GM19035 (cell line): ENCODE measurements around the gene GRPEL2.

ENCODE experiments used
- ATAC-seq: cut with Tn5 transposase; IDR thresholded peaks from one replicate; pipeline ENCODE4 v1.9.1; 2021; ENCODE audit not compliant: unreplicated experiment

Gene GRPEL2

DNA sequence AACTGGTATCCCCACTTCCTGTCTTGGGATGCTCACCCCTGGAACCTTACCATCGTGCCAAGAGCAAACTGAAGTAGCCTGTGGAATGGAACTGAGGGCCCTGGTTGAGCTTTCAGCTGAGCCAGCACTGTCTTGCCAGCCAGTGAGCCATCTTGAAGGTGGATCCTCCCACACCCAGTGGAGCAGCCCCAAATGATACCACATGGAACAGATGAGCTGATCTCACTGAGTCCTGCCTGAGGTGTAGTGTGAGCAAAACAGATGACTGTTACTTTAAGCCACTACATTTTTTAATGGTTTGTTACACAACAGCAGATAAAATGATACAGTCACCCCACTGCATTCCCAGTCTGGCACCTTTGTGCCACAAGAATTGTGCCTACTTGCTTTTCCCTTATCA, 10.4 kb downstream of the GRPEL2 start:
- no peak for ATAC-seq

DNA sequence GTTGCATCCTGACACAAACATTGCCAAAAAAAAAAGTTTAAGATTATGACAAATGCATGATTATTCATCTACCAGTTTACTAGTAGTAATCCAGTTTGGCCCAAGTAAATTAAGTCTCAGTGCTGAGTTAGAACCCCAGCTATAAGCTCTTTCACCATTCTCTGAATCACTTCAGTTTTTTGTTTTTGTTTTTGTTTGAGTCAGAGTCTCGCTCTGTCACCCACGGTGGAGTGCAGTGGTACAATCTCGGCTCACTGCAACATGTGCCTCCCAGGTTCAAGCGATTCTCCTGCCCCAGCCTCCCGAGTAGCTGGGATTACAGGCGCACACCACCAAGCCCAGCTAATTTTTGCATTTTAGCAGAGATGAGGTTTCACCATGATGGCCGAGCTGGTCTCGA, 11.1 kb downstream of the GRPEL2 start:
- no peak for ATAC-seq

DNA sequence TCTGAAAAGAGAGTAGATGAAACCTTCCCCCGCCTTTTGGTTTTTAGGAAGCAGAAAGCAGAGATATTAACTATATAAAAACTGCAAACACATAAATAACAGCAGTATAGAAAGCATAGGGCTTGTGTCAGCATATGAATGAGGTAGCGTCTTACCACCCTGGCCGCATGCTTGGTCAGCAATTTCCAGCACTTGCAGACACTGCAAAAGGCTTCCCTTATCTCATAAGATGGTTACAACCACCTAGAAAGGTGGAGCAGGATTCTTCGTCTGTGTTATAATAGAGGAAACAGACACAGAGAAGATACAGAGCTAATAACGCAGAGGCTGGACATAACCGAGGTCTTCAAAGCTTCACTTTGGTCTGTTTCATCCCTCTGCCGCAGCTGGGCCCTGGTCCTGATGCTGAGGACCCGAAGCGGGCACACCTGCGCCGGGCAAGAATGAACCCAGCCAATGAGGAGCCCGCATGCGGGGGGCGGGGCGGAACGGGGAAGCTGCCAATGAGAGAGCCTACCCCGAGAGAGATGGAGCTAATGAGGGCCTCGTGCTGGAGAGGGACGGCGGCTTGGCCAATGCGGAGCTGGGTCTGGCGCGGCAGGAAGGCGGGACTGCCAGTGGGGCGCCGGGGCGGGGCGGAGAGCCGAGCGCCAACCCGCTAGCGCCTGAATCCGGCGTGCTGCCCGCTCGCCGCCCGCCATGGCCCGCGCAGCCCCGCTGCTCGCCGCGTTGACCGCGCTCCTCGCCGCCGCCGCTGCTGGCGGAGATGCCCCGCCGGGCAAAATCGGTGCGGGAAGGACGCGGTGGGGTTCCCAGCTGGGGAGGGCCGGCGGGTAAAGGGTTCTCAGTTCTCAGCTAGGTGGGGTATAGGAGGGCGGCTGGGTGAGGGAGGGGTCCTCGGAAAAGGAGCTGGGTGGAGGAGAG, 12.3 kb downstream of the GRPEL2 start, which contains the start of gene PCYOX1L:
PCYOX1L (plus strand) TSS at position 677 of the 924 bp plus-strand sequence; CDS start at position 700, 23 bp downstream.
- ATAC-seq: peak; percentile 99

DNA sequence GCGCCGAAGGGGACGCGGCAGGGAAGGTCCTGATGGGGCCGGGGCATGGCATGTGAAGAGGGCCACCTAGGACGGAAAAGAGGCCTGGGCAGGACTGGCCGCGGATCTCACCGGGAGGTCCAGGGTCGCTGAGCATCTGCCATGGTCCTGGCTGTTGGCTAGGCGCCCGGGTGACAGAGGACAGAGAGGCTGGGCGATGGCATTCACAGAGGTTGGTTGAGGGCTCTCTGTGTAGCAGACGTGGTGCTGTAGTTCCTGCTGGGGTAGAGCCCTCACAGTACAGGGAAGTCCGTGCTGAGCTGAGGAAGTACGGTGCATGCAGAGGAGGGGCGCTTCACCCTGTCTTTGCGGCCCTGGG, 13.0 kb downstream of the GRPEL2 start:
- ATAC-seq: peak; percentile 20

DNA sequence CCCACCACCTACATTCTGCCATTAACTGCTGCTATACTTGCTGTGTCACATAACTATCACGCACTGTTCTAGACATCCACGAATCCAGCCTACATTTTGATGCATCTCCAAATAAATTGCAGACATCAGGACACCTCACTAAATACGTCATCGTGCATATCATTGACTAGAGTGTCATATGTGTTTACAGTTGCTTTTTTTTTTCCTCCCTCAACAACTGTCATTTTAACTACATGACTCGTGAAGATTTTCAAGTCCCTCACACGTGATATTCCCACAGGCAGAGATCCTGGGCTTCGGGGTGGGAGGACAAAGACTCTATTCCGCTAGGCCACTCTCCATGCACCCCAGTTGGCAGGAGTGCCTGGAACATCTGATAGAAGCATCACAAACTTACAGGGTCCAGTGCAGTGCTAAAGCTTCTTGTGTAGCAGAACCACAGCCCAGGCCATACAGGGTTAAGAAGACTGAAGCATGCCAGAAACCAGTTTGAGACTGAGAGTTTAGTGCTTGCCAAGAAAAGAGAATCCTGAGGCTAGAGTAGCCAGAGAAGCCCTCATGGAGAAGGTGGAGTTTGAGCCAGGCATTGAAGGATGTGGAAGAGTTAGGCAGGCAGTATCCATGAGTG, 13.7 kb downstream of the GRPEL2 start:
- ATAC-seq: no peak

DNA sequence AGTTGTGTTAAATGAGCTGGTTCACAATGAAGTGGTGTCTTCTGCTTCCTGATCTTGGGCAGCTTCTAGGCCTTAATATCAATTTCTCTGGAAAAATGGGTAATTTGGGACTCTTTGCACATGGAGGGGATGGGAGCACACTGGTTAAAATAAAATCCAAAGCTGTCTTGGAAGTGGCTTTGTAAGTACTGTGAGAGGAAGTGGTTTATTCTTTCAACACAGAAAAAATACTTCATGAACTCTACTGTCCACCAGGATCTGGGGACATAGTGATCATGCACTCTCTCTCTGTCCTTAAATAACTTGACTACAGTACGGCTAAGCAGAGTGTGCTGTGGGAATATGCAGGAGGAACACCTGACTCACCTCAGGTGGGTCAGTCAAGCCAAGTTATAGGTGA, 15.0 kb downstream of the GRPEL2 start:
- ATAC-seq: no peak

DNA sequence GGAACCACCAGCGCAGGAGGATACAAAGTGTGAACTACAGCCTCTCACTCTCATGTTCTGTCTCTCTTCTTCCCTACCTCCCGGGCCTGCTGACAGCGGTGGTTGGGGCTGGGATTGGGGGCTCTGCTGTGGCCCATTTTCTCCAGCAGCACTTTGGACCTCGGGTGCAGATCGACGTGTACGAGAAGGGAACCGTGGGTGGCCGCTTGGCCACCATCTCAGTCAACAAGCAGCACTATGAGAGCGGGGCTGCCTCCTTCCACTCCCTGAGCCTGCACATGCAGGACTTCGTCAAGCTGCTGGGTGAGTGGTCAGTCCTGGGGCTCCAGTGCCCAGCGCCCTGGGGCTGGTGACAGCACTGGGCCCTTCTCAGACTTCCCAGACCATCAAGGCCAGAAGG, 17.2 kb downstream of the GRPEL2 start:
- ATAC-seq: no peak

DNA sequence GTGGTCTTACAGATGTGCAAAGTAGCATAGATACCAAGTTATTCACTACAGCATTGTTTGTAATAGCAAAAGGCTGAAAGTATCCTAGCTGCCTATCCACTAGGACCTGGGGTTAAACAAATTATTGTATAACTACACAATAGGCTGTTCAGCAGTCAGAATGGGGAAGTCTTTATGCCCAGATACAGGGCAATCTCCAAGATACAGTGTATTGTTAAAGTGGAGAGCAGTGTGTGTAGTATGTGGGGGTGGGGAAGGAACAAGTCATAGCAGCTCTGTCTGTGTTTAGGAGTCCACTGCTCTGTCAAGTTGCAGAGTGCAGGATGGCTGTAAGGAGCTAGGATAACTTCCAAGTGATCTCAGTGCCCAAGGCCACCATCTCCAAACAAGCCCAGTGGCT, 18.1 kb downstream of the GRPEL2 start:
- ATAC-seq: no peak

DNA sequence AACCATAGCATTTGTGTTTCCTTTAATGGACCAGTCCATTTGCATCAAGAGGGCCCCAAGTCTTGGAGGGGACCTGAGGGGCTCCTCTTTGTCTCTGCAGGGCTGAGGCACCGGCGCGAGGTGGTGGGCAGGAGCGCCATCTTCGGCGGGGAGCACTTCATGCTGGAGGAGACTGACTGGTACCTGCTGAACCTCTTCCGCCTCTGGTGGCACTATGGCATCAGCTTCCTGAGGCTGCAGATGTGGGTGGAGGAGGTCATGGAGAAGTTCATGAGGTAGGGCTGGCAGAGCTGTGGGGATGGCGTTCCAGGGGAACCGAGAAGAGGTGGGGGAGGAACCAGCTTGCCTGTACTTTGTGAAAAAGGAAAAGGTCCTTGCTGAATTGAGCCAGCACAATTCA, 18.6 kb downstream of the GRPEL2 start:
- no peak for ATAC-seq

DNA sequence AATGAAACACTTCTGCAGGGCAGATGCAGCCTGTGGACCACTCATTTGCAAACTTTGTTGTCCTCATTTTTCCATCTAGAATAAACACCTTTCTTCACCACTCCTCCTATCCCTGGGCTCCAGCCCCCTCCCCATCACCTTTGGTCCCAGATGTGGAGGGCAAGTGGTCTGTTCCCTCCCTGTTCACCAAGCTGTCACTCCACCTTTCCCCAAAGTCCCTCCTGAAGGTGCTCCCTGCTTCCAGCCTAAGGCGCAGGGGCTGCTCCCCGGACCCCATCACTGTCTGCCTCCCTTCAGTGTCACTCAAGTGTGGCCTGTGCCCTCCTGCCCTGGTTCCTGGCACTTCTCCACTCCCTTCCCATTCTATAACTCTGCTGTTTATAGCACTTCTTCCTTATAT, 19.4 kb downstream of the GRPEL2 start:
- ATAC-seq: no peak

DNA sequence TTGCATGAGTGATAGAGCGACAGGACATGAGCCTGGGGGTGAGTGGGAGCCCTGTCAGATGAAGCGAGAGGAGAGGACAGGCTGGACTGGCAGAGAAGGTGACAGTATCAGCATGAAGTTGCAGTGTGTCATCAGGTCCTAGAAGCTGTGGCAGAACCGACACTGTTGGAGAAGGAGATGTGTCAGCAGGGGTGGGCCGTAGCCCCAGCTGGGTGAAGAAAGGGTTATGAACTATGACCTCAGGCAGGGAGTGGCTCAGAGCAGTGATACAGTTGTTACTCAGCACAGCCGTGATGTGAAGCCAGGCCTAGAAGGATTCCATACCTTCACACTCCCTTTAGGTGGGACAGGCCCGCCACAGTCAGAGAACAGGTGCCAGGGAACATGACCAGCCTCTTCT, 20.1 kb downstream of the GRPEL2 start:
- no peak for ATAC-seq

DNA sequence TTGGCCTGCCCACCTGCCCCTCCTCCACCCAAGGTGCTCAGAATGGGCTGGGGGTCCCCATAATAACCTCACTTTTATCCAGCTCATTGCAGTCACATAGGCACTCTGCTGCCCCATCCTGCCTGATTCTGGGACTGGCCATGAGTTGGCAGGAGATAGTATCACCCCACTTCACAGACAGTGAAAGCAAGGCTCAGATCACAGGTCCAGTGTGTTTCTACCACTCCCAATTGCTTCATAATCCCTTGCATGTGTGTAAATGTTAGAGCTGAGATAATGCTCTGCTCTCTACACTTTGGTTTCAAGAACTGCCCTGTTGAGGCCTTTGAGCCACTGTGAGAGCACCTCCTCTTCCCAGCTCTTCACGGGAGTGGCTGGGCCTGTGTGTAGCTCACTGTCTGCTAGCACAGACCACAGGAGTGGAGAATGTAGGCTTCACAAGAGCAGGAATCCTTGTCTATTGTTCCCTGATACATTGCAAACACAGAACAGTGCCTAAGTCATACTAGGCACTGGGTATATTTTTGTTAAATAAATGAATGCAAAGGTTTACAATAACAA, 20.9 kb downstream of the GRPEL2 start:
- no peak for ATAC-seq

DNA sequence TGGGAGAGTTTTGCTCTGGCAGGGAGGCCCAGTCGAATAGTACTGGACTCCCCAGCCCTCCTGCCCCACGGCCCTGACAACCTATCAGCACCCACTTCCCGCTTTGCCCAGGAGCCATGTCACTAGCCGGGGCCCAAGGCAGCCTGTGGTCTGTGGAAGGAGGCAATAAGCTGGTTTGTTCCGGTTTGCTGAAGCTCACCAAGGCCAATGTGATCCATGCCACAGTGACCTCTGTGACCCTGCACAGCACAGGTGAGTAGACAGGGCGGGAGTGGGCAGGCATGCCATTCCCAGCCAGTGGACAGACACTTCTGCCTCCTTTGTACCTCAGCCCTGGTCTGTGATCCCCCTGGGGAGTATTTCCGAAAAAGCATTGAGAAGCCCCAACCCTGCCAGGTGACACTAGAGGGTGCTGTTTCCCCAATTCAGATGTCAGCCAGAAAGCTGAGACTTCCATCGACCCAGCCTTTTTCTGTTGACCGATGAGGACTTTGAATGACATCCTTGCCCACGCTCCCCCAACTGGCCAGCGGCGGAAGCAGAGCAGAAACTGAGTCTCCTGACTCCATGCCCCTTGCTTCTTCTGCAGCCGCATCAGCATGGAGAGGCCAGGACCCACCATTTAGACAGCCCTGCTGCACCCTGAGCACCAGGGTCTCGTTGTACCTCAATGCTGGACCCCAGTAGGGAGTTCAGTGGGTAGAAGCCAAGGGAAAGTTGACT, 22.1 kb downstream of the GRPEL2 start:
- ATAC-seq: peak; percentile 80

DNA sequence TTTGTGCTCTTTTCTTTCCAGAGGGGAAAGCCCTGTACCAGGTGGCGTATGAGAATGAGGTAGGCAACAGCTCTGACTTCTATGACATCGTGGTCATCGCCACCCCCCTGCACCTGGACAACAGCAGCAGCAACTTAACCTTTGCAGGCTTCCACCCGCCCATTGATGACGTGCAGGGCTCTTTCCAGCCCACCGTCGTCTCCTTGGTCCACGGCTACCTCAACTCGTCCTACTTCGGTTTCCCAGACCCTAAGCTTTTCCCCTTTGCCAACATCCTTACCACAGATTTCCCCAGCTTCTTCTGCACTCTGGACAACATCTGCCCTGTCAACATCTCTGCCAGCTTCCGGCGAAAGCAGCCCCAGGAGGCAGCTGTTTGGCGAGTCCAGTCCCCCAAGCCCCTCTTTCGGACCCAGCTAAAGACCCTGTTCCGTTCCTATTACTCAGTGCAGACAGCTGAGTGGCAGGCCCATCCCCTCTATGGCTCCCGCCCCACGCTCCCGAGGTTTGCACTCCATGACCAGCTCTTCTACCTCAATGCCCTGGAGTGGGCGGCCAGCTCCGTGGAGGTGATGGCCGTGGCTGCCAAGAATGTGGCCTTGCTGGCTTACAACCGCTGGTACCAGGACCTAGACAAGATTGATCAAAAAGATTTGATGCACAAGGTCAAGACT, 22.8 kb downstream of the GRPEL2 start:
- ATAC-seq: no peak

DNA sequence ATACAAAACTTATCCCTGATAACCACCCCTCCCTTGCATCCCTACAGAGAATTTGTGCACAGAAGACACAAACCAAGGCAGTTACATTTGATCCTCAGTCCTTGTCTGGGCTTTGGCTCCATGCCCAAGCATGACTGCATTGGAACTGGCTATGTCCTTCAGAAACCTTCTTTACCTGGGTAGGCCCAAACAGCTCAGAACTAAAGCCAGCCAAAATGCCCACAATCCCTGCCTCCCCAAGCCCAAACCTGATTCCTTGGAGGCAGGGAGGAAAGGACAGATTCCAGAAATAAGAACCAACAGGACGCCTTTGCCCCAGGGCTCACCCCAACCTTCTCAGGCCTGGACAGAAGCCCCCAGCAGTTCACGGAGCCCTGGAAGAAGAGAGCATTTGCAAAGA, 25.6 kb downstream of the GRPEL2 start:
- no peak for ATAC-seq

DNA sequence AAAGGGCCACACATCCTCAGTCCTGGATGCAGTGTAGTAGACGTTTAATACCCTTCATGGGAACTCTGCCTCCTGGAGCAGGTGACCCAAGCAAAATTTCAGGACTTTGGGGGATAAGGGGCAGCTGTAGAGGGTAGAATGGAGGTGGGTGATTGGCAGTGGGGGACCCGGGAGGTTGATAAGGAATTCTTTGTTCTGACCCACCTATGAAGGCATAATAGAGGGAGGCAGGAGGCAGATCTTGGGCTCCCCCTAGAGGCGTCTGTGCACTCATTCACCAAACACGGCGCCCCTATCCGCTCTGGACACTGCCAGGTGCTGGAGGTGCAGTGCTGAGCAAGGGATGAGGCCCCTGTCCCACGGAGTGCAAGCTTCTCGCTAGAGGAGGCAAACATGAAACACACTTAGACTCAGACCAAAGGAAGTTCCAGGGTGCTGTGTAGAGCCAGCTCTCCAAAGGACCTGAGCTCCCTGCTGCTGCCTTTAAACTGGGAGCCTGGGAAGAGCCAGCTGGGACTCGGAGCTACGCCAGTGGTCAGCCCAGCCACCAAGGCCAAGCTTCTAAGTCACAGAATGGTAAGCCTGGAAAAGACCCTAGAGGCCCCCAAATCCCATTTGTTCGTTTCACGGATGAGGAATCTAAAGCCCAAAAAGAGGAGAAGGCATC, 26.1 kb downstream of the GRPEL2 start:
- peak; percentile 82 for ATAC-seq

DNA sequence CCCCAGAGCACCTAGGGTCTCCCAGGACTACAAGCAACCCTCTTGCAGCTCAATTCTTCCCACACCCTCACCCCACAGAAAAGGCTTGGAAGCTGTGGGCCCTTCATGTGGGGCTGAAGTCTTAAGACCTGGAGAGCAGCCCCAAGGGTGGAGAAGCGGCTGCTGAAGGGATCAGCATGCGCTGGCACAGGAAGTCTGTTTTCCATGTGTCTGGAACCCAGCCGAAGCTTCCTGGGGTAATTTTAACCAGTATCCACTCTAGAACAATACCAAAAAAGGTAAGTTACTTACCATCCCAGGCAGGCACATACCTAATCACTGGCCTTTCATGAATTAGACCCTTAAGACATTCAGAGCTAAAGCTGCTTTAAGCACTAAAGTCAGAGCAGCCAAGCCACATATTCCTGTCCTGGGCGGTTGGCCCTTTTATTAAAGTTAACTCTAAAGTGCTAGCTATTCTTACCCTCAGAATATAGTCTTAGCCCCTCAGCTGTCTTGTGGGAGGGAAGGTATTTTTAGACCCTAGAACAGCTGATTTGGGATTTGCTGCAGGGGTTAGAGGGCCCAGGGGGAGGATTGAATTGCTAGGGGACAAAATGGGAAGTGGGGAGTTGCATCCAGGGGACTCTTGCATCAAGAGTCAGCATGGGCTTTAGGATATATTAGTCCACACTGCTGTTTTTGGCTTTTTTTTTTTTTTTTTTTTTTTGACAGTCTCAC, 26.9 kb downstream of the GRPEL2 start:
- ATAC-seq: no peak

DNA sequence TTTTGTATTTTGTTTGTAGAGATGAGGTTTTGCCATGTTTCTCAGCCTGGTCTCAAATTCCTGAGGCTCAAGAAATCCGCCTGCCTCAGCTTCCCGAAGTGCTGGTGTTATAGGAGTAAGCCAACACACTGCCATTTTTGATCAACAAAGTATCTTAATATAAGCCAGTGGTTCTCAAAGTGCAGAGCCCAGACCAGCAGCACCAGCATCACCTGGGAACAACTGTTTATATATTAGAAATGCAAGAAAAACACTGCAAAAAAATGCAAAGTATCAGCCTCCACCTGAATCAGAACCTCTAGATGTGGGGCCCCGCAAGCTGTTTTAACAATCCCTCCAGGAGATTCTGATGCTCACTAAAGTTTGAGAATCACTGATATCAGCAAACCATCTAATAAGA, 27.6 kb downstream of the GRPEL2 start:
- ATAC-seq: no peak

DNA sequence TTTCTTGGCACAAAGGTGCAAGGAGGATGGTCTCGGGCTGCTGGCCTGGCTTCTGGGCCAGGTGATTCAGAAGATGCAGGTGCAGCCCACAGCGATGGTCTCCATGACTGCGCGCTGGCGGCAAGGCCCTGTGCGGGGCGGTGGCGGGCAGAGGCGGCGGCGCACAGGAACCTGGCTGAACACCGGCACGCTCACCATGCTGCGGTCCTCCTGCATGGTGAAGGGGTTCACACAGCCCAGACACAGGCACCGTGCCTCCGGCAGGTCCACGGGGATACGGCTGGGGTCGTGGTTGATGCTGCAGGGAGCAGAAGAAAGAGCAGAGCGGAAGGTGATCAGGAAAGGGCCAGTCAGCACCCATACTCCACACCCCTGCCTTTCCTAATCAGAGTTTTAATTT, 29.0 kb downstream of the GRPEL2 start:
- no peak for ATAC-seq

DNA sequence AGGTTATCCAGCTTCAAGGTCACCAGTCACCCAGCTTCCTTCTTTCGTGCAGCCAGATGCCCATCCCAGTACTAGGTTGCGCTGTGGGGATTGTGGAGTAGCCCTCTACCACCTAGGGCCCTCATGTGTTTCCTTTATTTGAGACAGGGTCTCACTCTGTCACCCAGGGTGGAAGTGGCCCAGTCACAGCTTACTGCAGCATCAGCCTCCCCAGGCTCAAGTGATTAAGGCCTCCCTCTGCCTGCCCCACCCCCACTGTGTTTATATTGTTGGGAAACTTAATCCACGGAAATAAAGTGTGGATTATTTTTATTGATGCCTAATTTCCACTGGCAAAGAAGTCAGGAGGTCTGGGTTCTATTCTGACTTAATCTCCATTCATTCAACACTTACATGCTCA, 29.5 kb downstream of the GRPEL2 start:
- no peak for ATAC-seq
